Dermis blood vessel endothelial cell (primary cell): ENCODE data around the gene EPHB2. TPM values are rescaled to one million over a fixed set of nuclear protein-coding genes. Genes with fewer than 3 reads are reported as not detected.

ENCODE experiments used
- DNase-seq: peaks from one replicate; pipeline ENCODE4 v3.0.0; 2010
- total RNA-seq: library from RNA; depleted of rRNA; stranded (reverse); fragments of >200 nt; gene quantifications from 2 replicates; pipeline ENCODE4 v1.2.3, GENCODE V29; 2014

The EPHB2 gene
- total RNA-seq, 1 donor from 2014 or later, result 35.1 TPM

- no peak for DNase-seq
These were observed 71.8 kb downstream of the EPHB2 start for GRCh38 chr1:22782406-22782805.

GRCh38 chr1:22784317-22784716 is 73.7 kb downstream of the EPHB2 start:
- no peak for DNase-seq

DNA sequence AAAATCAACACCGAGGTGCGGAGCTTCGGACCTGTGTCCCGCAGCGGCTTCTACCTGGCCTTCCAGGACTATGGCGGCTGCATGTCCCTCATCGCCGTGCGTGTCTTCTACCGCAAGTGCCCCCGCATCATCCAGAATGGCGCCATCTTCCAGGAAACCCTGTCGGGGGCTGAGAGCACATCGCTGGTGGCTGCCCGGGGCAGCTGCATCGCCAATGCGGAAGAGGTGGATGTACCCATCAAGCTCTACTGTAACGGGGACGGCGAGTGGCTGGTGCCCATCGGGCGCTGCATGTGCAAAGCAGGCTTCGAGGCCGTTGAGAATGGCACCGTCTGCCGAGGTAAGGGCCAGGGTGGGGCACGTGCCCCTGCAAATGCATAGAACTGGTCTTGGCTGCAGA is 74.1 kb downstream of the EPHB2 start:
- DNase-seq, result no peak

DNA sequence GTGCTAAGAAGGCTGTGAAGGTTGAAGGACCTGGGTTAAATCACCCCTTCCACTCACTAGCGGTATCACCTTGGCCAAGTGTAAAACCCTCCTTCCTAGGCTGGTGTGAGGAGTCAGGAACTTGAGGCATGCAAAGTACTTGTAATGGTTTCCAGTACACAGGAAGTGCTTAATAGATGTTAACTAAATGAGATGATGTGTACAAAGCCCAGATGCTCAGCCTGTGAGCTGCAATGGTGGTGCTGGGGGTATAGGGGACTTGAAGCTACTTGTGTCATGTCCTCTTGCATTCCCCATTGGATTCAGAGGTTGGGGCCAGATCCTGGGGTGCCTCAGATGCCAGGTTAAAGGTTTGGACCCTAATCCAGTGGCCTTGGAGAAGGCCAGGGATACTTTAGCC is 75.5 kb downstream of the EPHB2 start:
- DNase-seq, result no peak

DNA sequence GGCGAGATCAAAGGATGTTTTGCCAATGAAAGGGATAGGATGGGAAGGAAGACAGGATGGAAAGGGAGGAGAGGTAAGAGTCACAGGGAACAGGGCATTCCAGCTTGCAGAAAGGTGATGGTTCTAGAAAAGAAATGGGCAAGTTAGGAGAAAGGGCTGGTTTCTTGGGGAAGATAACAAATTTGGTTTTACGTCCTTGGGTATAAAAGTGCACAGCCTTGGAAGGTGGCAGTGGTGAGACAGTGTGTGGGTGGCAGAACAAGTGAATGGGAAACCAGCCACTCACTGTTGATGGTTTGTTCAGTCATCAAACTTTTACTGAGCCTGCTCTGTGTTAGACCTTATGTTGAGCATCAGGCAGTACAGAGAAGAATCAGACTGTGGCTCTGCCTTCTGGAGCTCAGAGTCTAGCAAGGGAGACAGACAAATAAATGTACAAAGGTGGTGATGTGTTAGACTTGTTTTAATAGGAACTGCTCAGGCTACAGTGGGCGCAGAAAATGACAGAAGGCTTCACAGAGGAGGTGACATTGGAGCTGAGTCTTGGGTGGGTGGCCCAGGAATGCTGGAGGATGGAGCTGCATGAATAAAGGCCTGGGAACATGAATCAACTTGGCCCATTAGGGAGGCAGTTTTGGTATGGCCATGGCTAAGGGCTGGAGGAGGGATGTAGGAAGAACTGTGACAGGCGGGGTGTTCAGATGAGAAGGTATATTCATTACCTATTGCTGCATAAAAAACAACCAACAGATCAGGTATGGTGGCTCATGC is 76.3 kb downstream of the EPHB2 start:
- DNase-seq, result no peak

GRCh38 chr1:22787636-22788035 is 77.0 kb downstream of the EPHB2 start:
- no peak for DNase-seq

DNA sequence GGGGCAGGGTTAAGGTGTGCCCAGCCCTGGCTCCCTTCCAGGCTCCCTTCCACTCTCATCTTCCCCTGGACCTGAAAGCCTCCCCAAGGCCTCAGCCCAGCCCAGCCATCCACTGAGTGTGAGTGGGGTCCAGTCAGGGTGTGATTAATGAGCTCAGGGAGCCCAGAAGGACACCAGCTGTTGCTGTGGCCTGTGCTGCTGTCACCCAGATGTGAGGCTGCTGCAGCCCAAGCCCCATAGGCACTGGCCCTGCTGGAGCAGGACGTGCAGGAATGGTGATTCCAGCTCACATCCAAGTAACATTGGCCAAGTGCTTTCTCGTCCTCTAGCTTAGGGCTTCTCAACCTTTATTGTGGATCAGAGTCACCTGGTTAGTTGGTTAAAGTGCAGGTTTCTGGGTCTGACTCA is 77.6 kb downstream of the EPHB2 start:
- DNase-seq, result no peak

DNA sequence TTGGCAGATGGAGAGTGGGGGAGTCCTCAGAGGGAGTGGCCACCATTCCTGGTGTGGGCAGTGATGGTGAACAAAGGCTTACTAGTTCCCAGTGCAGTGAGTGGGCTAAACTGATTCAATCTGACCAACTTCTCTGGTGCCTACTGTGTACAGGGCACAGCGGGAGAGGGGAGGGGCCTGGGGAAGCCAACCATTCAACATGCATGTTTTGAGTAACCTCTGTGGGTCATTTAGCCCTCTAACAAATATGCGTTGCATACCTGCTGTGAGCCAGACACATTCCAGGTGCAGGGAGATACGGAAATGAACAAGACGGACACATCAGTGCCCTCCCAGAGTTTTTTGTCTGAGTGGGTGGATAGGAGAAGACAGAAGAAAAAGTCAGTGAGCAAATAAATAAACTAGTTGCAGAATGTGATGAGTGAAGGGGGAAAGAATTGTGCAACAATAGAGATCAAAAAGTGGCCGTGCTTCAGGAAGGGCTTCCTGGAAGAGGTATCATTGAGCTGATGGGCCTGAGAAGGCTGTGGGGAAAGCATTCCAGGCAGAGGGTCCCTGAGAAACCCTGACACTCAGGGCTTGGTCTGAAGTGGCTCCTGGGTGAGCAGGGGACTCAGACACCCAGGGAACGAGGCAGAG is 78.8 kb downstream of the EPHB2 start:
- DNase-seq, result no peak

- DNase-seq, result no peak
These were observed 79.8 kb downstream of the EPHB2 start for GRCh38 chr1:22790232-22791008.

DNA sequence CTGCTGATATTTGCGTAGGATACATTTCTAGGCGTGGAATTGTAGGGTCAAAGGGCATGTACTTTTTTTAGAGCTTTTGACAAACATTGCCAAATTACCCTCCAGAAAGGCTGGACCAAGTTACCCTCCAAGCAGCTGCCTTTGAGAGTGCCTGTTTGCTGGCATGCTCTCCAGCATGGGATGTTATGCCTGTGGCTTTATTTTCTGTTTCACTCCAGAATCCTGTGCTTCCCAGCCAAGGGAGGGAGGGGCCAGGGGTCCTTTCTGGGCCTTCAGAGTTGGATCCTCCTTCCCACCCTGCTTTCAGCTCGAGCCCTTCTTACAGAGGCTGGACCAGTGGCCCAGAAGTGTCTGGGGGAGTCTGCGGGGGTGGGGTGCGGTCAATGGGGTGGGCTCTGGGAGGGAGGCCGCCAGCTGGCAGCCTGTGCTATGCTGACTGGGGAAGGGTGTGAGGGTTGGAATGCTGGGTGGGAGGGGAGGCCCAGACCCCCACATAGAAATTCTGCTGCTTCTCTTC is 81.2 kb downstream of the EPHB2 start:
- no peak for DNase-seq

DNA sequence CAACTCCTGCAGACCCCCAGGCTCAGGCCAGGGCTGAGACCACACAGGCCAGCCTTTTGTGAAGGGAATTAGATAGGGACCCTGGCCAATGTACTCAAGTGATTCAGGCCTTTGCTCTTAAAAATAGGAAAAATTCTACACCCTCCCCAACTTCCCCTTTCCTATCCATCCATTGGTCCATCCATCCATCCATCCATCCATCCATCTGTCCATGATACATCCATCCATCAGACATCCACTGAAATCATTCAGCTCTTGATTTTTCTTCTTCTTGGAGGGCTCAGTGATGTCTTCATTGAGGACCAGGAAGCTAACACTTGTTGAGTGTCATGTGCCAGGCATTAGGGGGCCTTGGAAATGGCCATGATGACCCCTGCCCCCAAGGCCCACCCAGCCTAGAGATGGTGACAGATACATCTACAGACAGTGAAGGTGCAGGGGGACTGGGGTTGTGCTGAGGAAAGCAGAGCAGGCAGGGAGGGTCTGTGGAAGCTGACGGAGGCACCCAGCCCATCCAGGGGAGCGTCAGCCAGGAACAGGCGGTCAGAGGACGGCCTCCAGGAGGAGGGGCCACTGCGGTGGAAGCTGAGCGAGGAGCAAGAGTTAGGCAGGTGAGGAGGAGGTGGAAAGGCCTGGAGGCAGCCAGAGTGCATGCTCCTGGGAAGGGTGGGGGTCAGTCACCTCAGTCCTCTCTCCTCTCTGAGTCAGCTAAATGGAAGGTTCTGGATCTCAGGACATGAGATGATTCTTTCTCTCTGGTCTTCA is 81.9 kb downstream of the EPHB2 start:
- no peak for DNase-seq

GRCh38 chr1:22793647-22794046 is 83.0 kb downstream of the EPHB2 start:
- DNase-seq, result no peak

GRCh38 chr1:22794647-22795365 is 84.2 kb downstream of the EPHB2 start:
- DNase-seq, result no peak

DNA sequence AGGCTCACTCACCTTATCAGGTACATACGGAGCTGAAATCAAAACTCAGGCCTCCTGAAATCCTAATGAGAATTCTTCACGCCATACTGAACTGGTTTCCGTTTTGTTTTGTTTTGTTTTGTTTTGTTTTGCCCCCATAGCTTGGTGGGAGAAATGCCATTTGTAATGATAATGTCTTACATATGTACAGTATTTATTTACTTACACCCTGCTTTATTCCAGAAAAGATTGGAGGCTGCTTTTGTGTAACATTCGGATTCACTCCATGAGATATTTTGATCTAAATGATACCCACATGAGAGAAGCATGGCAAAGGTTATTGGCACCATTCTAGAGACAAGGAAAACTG is 84.7 kb downstream of the EPHB2 start:
- no peak for DNase-seq

DNA sequence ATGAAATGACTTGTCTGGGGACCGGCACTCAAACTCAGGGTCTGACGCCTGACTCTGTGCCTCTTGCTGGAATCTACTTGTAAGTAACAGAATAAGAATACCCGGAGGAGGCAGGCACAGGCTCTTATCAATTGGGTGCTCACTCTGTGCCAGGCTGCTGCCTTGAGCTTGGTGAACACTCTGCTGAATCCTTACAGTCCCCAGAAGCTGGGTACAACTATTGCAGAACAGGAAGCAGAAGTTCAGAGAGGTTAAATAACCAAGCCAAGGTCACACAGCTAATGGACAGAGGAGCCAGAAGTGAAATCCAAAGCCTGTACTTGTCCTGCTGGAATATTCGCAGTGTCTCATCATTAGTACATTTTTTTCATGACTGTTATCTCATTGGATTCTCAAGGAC is 86.0 kb downstream of the EPHB2 start:
- DNase-seq, result no peak

- no peak for DNase-seq
These were observed 87.4 kb downstream of the EPHB2 start for GRCh38 chr1:22798083-22798482.

DNA sequence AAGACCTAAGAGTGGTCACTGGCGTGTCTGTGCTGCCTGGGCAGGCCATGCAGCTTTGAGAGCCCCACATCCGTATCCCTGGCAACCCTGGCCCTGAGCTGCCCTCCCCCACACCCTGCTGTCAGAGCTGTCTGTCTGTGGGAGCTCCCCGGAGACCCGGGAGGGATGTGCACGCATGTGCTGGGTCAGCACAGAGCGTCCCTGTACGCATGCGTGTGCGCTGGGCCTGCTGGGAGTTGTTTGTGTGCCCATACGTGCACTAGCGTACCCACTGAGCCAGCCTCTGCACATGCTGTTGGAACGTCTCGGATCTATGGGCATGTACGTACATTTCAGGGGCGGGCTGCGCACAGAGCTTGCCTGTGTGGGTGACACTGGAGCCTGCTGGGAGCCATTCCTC is 89.3 kb downstream of the EPHB2 start:
- DNase-seq, result no peak

- DNase-seq, result no peak
These were observed 90.0 kb downstream of the EPHB2 start for GRCh38 chr1:22800629-22801028.

DNA sequence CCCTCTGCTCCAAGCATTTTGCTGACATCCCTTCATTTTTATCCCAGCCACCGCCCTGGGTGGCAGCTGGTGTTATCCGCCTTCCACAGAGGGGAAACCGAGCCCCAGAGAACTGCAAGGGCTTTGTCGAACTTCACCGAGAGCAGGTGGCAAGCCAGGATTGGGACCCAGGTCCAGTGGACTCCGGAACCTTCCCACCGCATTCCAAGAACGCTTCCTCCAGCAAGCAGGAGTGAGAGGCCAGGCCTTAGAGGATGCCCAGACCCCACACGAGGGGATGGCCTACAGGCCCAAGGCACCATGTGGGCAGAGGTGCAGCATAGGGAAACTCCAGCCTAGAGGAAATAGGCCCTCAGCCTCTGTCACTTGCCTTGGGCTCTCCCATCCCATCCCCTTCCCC is 90.7 kb downstream of the EPHB2 start:
- DNase-seq, result no peak

DNA sequence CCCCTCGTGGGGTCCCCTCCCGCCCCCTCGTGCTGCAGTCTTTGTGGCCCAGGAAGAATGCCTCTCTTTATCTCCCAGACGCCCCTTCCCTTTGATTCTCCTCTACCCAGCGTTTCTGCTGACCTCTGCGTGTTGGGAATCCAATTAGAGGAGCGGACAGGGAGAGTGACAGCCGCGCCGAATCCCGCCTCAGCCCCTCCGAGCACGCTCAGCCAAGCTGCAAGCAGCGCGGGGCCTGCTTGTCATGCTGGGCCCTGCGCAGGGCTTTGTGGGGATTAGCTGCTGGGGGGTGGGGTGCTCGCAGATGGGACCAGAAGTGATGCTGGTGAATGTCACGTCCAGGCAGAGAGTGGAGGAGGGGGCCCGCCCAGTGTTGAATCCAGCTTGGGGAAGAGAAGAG is 91.1 kb downstream of the EPHB2 start:
- DNase-seq, result no peak

- DNase-seq, result no peak
These were observed 93.2 kb downstream of the EPHB2 start for GRCh38 chr1:22803833-22804232.

DNA sequence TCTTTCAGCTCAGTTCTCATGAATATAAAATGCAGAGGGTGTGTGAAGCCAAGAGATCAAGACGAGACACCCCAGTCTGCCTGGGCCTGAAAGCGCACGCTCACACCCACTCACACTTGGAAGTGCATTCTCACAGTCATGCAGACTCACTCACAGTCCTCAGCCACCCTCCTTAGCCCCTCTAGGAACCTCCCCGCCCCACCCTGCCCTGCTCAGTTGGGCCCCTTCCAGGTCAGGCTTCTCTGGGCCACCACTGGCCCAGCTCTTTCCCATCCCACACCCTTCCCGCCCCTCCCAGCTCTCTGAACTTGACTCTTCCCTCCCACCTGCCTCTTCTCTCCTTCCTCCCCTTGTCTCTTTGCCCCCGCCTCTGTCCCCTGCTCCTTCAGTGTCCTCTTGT is 93.8 kb downstream of the EPHB2 start:
- no peak for DNase-seq
